Left forelimb (tissue), 1 donor: Measurements from ENCODE around the gene GRIK4.
"Not testable (repeated sequence)": the region's sequence is repeated elsewhere in the genome, so short reads cannot be mapped to it uniquely, and the experiment has no call there.

Experiments
- DNase-seq: peaks from one replicate; pipeline ENCODE4 v3.0.0-alpha.2; 2018; ENCODE audit warnings: low spot score

Gene GRIK4, protein sequence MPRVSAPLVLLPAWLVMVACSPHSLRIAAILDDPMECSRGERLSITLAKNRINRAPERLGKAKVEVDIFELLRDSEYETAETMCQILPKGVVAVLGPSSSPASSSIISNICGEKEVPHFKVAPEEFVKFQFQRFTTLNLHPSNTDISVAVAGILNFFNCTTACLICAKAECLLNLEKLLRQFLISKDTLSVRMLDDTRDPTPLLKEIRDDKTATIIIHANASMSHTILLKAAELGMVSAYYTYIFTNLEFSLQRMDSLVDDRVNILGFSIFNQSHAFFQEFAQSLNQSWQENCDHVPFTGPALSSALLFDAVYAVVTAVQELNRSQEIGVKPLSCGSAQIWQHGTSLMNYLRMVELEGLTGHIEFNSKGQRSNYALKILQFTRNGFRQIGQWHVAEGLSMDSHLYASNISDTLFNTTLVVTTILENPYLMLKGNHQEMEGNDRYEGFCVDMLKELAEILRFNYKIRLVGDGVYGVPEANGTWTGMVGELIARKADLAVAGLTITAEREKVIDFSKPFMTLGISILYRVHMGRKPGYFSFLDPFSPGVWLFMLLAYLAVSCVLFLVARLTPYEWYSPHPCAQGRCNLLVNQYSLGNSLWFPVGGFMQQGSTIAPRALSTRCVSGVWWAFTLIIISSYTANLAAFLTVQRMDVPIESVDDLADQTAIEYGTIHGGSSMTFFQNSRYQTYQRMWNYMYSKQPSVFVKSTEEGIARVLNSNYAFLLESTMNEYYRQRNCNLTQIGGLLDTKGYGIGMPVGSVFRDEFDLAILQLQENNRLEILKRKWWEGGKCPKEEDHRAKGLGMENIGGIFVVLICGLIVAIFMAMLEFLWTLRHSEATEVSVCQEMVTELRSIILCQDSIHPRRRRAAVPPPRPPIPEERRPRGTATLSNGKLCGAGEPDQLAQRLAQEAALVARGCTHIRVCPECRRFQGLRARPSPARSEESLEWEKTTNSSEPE

DNA sequence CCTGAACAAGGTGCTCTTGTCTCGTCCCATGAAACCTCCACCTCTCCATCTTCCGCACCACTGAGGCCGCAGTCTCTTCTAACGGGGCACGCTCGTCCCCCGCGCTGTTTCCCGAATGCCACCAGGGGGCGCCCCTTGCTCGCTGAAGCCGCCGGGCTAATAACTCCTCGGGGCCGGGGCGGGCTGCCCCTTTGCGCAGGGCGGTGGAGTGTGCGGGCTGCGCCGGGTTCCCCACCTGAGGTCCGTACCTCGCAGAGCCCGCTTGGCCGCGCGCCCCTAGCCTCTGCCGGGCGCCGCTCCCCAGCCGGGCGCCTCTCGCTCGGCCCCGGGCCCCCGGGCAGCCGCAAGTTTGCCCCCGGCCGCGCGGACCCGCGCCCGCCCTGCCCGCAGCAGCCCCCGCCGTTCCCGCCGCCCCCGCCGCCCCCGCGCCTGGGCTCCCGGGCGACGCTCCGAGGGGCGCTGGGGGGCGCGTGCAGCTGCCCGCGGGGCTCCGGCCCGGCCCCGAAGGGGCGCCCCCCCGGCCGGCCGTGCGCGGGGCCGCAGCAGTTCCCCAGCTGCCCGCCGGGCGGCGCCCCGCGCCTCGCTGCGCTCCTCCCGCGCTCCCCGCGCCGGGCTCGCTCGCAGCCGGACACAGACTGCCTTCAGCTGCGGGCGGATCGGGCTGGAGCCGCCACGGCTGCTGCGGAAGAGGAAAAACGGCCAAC, at the start of gene GRIK4:
TSS of gene GRIK4 (plus strand) at position 633 of the 704 bp plus-strand sequence. CDS start 148,571 bp downstream, outside the sequence.
- DNase-seq = peak; percentile 87

DNA sequence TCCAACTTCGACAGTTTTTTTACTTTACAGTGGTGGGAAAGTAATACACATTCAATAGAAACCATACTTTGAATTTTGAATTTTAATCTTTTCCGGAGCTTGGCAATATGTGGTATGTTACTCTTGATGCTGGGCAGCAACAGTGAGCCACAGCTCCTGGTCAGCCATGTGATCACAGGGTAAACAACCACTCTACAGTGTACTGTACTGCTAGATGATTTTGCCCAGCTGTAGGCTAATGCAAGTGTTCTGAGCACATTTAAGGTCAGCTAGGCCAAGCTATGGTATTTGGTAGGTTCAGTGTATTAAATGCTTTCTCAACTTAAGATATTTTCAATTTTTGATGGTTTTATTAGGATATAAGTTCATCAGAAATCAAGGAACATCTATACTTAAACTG, 48.7 kb upstream of the GRIK4 start:
- no peak for DNase-seq

DNA sequence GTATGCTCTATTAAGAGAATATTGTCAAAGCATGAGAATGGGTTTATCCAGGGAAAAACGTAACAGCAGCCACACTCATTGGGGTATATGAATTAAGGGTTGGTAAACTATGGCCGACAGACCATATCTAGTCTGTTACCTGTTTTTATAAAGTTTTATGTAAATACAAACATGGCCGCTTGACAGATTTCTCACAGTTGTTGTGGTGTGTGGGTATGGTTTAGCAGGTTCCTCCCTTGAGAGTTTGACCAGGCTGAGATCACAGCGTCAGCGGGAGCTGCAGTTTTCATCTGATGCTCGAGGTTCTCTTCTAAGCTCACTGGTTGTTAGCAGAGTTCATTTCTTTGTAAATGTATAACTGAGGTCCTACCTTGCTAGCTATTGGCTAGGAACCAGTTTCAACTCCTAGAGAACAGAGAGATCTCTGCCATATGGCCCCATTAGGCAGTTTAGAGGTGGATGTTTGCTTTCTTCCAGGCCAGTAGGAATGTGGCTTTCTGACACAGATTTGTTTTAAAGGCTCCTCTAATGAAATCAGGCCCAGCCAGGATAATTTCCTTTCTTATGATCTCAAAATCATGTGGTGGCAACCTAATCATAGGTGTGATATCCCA, 45.5 kb upstream of the GRIK4 start:
- no peak for DNase-seq

DNA sequence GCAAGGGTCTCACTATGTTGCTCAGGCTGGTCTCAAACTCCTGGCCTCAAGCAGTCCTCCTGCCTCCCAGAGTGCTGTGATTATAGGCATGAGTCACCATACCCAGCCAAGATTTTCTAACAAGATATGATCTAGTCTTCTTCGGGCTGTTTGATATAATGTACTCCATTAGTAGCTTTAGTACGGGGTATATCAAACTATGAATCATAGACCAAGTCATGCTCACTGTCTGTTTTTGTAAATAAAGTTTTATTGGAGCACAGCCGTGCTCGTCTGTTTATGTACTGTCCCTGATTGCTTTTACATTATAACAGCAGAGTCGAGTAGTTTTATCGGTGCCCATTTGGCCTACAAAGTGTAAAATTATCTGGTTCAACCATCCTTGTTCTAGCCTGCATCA, 43.9 kb upstream of the GRIK4 start:
- no peak for DNase-seq

DNA sequence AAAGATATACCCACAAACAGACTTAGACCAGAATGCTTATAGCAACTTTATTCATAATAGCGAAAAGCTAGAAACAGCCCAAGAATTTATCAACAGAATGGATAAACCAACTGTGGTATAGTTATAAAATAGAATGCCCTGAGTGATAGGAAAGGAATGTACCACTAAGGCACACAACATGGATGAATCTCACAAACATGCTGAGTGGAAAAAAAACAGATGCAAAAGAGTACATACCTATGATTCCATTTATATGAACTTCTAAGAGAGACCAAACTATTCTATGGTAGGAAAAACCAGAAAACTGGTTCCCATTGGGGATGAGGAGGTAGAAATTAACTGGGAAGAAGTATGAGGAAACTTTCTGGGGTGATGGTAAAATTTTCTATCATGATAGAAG, 40.4 kb upstream of the GRIK4 start:
- DNase-seq = no peak

DNA sequence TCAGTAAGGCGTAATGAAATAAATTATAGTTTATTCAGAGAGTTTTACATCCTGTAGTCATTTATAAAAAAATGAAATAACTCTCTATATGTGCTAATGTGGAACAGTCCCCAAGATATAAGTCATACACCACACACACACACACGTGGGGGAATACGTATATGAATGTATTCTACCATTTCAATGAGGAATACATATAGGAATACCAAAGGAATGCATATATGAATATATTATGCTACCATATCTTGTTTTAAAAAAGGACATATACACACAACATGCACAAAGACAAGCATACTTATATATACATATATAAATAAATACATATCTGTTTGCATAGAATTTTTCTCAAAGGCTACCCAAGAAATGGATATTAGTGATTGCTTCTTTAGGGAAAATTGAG, 39.6 kb upstream of the GRIK4 start:
- no peak for DNase-seq

DNA sequence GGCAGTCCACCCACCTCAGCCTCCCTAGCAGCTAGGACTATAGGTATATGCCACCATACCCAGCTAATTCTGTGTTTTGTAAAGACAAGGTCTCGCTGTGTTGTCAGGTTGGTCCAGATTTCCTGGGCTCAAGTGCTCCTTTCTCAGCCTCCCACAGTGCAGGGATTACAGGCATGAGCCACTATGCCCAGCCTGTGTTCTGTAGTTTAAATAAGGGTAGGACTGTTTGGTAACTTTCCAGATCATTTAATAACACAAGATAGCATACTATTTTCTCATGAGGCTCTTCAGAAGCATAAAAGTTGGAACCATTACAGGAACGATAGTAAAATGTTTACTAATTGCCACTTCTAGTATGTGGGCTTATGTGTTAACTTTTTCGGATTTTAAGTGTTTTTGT, 38.0 kb upstream of the GRIK4 start:
- no peak for DNase-seq

DNA sequence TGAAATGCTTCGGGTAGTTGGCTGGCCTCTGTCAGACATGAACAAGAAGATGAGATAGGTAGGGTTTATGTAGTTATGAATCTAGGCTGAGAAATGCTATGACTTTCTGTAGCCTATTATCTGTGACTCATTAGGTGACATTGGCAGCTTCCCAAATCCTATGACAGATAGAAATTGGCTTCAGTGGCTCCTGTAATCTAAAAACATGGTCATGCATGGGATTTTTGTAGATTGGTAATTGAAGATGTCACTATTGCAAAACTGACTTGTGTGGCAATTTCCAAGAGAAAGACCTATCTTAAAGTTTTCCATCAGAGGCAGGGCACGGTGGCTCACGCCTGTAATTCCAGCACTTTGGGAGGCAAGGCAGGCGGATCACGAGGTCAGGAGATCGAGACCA, 29.4 kb upstream of the GRIK4 start:
- no peak for DNase-seq

DNA sequence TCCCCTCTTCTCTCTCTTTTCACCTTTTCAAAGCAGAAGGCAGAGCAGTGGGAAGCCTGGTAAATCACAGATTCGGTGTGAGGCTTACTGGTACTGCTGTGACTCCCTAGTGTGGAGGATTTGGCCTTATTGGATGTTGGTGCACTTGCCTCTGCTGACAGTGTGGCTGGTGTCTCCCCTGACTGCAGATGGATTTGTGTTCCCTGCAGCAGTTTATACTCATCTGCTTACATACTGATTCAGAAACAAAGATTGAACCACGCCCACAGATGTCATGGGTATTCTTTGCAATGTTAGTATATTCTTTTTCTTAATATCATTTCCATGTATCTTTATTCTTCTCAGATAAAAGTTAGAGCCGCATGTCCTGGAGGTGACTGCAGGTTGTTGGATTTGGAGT, 26.8 kb upstream of the GRIK4 start:
- DNase-seq = no peak

DNA sequence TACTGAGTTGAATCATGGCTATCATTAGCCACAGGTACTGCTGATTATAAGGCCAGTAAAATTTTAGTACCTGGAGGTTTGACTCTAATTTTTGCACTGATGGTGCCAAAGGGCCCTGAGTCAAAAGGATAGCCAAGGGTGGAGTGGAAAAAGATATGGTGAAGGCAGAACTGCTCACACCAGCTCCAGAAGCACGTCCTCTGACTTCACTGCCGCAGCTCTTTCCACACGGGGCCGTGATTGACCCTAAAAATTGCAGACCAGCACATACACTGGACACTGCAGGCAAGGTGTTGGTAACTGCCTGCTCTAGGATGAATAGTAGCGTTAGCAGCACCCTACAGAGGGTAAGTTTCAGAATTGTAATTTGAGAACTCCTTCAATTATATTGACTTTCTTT, 25.4 kb upstream of the GRIK4 start:
- no peak for DNase-seq

DNA sequence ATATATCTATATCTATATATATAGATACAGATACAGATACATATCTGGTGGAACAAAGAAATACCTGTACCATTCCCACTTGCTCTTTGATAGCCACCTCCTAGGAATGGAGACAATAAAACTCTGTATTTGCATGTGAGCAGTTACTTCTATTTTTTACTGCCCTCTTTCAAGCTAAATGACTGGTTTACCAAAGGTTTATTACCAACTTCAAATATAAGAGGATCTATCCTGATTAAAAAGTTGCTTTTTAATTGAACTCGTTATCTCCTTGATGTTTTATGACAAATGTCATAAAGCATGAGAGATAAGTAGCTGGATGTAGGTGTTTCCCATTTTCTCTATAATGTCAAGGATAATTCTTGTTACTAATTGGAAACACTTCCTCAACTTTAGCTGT, 21.7 kb upstream of the GRIK4 start:
- DNase-seq = no peak

DNA sequence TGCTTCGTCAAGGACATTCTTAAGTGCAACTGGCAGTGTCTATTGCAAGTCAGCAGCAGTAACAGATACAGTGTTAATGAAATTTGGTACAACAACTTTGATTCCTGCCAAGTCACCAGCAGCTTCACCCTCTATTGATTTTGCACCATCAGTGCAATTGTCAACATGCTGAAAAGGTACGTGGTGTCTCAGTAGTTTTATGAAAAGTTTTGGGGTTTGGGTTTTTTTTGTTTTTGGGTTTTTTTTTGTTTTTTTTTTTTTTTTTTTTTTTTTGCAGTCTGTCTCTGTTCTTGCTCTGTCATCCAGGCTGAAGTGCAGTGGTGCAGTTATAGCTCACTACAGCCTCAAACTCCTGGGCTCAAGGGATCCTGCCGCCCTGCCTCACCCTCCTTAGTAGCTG, 19.1 kb upstream of the GRIK4 start:
- DNase-seq = no peak

DNA sequence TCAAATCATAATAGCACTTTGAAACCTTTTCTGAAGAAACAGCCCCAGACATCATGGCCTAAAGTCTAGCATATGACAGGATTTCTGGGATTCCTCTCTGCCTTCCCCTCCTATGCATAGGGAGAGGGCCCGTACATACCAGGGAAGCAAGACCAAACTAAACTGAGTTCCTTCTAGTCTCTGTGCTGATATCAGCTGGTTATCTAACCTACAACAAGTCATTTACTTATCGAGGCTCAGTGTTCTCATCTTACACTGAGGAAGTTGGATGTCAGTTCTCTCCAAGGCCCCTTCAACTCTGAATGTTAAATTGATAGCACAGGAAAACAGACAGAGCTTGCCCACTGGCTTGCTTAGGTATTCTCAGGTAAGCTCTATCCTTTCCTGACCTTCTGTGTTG, 17.0 kb upstream of the GRIK4 start:
- DNase-seq = no peak

DNA sequence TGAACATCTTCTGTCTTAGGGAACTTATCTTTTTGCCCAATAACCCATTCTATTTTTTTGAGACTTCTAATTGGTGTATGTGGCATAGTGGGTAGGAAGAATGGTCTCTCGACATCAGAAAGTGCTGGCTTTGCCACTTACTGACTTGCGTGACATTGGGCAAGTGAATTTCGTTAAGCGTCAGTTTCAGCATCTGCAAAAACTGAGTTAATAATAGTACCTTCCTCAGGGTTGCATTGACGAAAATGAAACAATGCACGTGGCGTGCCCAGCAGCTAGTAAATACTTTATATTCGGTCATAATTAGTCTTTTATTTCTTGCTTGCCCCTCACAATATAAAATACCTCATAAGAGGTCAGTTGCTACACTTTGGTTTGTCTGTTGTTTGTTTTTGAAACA, 12.5 kb upstream of the GRIK4 start:
- DNase-seq = no peak

DNA sequence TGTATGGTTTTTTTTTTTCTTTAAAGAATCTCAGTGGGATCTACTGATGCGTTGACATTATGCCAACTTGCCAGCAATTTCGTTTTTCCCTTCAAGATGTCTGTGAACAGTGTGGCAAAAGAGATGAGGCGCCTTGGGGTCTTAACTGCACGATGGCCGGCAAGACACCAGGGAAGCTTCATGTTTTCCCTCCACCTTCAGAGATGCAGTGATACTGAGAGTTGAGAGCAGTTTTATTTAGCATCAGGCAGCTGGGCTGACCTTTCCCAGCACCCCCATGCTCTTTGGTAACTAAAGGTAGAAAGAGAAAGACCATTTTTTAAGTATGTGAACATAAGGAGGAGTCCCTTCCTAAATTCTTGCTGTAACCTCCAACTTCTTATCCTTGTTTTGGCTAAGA, 11.7 kb upstream of the GRIK4 start:
- no peak for DNase-seq

DNA sequence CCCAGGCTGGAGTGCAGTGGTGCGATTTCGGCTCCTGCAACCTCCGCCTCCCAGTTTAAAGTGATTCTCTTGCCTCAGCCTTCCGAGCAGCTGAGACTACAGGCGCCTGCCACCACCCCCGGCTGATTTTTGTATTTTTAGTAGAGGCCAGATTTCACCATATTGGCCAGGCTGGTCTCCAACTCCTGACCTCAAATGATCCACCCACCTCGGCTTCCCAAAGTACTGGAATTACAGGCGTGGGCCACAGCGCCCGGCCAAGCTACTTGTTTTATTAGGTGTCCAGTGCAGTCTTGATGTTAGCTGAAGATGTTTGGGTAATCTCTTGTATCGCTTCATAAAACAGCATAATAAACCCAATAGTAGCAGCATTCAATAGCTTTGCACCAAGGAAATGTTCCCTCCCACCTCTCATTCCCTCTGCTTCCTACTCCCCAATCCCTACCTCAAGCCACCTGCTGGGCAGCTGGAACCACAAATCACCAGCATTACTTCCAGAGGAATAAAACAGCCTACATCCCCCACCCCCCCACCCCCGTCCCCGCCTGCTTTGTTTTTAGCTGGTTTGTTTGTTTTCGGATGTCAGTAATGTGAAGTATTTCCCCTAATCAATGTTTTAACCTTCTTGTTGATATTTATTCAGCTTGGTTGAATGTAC, 11.0 kb upstream of the GRIK4 start:
- DNase-seq = no peak

DNA sequence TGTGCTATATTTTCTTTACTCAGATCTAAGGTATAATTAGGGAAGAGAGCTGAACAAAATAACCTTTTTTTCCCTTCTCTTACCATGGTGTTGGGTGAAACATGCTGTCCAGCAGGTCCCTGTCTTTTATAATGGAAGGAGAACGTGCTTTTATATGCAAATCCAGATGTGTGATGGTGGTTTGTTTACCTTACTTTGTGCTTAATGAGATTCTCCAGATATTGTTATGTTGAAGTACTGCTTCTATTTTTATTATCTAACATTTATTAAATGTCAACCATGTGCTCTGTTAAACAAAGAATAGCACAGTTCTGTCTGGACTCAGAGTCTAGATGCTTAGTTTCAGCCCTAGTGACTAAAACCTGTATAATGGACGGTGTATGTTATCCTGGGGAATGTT, 10.1 kb upstream of the GRIK4 start:
- no peak for DNase-seq

DNA sequence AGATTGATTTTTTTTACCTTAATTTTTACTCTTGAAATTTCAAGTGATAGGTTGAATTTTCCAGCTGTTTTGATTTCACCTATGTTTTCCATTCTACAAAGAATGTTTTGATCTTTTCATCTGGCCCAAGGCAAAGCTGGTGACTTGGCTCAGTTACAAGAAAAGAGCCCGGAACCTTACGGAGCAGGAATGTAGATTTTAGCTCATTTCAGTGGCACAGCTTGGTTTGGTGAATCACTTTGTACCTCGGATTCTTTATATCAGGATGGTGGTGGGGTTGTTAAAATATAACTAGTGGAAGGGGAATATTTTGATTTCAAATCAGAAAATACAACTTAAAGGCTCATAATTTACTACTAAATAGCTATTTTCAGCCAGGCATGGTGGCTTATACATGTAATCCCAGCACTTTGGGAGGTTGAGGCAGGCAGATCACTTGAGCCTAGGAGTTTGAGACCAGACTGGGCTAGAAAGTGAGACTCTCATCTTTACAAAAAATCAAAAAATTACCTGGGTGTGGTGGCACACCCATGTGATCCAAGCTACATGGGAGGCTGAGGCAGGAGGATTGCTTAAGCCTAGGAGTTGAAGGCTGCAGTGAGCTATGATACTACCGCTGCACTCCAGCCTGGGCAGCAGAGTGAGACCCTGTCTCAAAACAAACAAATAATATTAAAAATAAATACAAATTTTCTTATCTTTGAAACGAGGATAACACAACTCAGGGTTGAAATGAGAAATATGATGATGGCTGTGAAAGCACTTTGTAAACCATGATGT, 9.4 kb upstream of the GRIK4 start:
- no peak for DNase-seq

DNA sequence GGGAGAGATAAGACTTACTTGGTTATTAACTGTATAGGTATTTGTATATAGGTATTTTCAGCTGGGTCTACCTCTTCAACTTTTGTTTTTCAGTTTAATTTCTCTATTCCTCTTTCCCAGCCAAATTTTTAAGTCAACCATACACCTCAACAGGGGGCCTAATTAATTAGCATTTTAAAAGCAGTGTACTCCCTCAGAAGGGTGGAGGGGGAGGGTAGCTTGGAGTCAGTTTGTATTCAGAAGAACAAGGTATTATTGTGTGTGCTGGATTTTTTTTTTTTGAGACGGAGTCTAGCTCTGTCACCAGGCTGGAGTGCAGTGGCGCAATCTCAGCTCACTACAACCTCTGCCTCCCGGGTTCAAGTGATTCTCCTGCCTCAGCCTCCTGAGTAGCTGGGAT, 8.0 kb upstream of the GRIK4 start:
- not testable (repeated sequence) for DNase-seq

DNA sequence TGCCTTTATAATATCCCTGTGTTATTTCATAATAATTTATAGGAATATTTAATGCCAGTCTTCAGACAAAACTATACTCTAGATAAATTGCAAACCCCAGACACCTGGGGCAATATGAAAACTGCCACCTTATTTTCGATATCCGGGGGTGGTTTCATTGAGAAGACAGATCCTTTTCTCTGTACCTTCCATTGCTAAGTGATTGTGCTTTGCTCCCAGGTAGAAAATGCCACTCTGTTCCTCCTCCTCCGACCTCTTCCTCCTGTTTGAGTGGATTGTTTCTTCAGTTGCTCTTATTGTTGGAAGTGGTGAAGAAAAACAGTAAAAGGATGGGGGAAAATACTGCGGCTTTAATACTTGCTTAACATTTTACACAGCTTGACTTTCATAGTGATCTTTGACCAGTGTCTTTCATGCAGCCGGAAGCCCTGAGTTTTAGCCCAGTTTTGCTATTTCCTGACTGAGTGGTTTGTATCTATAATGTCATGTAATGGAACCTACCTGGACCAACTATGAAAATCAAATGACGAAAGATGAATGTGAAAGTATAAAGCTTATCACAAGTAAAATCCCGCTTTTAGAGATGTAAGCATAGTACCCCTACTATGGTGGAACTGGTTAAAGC, 5.6 kb upstream of the GRIK4 start:
- DNase-seq = no peak
